OCI-LY7 (cell line): ENCODE data around the gene CHST10. TPM values are rescaled to one million over a fixed set of nuclear protein-coding genes. Genes with fewer than 3 reads are reported as not detected.
"Not testable (repeated sequence)": the region's sequence is repeated elsewhere in the genome, so short reads cannot be mapped to it uniquely, and the experiment has no call there.

ENCODE experiments used
- BruUV-seq: library from RNA; stranded (reverse); fragments of 400-500 nt; replicated peaks from 2 replicates; lab custom pipeline; 2021; lab: Mats Ljungman, UMichigan
- CTCF ChIA-PET: fragments of 300-600 bp; sonication (Branson Sonifier 250); formaldehyde crosslinking; loops from one replicate; lab custom pipeline; 2022; ENCODE audit warnings: antibody characterized with exemption; ENCODE audit not compliant: unreplicated experiment; lab: Charles Lee
- POLR2A ChIA-PET: fragments of 300-600 bp; sonication (Branson Sonifier 250); formaldehyde crosslinking; loops from one replicate; lab custom pipeline; 2022; ENCODE audit warnings: antibody characterized with exemption; lab: Charles Lee
- DNase-seq: peaks from one replicate; pipeline ENCODE4 v3.0.0-alpha.2; 2015; ENCODE audit warnings: low spot score
- H2AFZ ChIP-seq: fragments of 200-600 bp; sonication (generic), shearing (Covaris generic); 2 replicates; pipeline ENCODE4 v1.6.1; 2014; ENCODE audit warnings: mild to moderate bottlenecking, antibody characterized with exemption, low read length, moderate library complexity
- H3K27ac ChIP-seq: fragments of 200-600 bp; sonication (generic); 2 replicates; pipeline ENCODE4 v1.5.1; 2014; ENCODE audit warnings: mixed run types, low read depth, mild to moderate bottlenecking, moderate library complexity, low read length, inconsistent platforms; ENCODE audit not compliant: poor library complexity, severe bottlenecking
- H3K36me3 ChIP-seq: fragments of 200-600 bp; sonication (generic); 2 replicates; pipeline ENCODE4 v1.6.1; 2014; ENCODE audit warnings: mild to moderate bottlenecking, antibody characterized with exemption, low read length, moderate library complexity, mixed read lengths; ENCODE audit not compliant: insufficient read depth
- H3K4me1 ChIP-seq: fragments of 200-600 bp; sonication (generic); 2 replicates; pipeline ENCODE4 v1.5.1; 2014; ENCODE audit warnings: mild to moderate bottlenecking, low read length; ENCODE audit not compliant: insufficient read depth, poor library complexity, severe bottlenecking
- H3K4me2 ChIP-seq: fragments of 200-600 bp; sonication (generic); 2 replicates; pipeline ENCODE4 v1.6.1; 2014; ENCODE audit warnings: mild to moderate bottlenecking, low read length
- H3K4me3 ChIP-seq: fragments of 200-600 bp; sonication (generic); 2 replicates; pipeline ENCODE4 v1.5.1; 2014; ENCODE audit warnings: mild to moderate bottlenecking, low read depth, low read length; ENCODE audit not compliant: poor library complexity, severe bottlenecking
- H3K79me2 ChIP-seq: fragments of 200-600 bp; sonication (generic); 2 replicates; pipeline ENCODE4 v1.6.1; 2016; ENCODE audit warnings: low read depth, mild to moderate bottlenecking, low read length, moderate library complexity, mixed read lengths; ENCODE audit not compliant: insufficient read depth
- H3K9me2 ChIP-seq: fragments of 200-600 bp; sonication (generic); 2 replicates; pipeline ENCODE4 v1.6.1; 2016; ENCODE audit warnings: mild to moderate bottlenecking, low read length, mixed read lengths; ENCODE audit not compliant: insufficient read depth
- H3K9me3 ChIP-seq: fragments of 200-600 bp; sonication (generic); 2 replicates; pipeline ENCODE4 v1.6.1; 2014; ENCODE audit warnings: mild to moderate bottlenecking, mixed run types, low read length, mixed read lengths
- H4K20me1 ChIP-seq: fragments of 200-600 bp; sonication (generic); 2 replicates; pipeline ENCODE4 v1.6.1; 2014; ENCODE audit warnings: mild to moderate bottlenecking, antibody characterized with exemption, low read length, moderate library complexity, mixed read lengths; ENCODE audit not compliant: insufficient read depth
- EZH2phosphoT487 ChIP-seq: fragments of 200-600 bp; sonication (generic); IDR thresholded peaks from 2 replicates; pipeline ENCODE4 v1.6.1; 2018; ENCODE audit warnings: low read depth, borderline replicate concordance, mild to moderate bottlenecking, mixed run types, antibody characterized with exemption, low read length, moderate library complexity, mixed read lengths
- intact Hi-C: fragments of 100-400 bp; cut with micrococcal nuclease; formaldehyde crosslinking; loops from one replicate; pipeline ENCODE4 v1.10.0; 2022; ENCODE audit not compliant: unreplicated experiment
- total RNA-seq, 2 experiments: library from RNA; depleted of rRNA in 1 of 2; stranded (reverse); fragments of >200 nt in 1 of 2; shearing (Covaris generic) in 1 of 2; gene quantifications; 2 replicates each; pipeline ENCODE4 v1.2.3, GENCODE V29; 2014 to 2022
- TF ChIP-seq, protein P1 (sequence below): fragments of 200-600 bp; sonication (generic); conservative IDR thresholded peaks from 2 replicates; pipeline ENCODE4 v1.5.1; 2014; ENCODE audit warnings: mild to moderate bottlenecking, antibody characterized with exemption, low read length, moderate library complexity, mixed read lengths

CHST10 gene
- total RNA-seq, 2 experiments from 2014 or later = 15.0 to 19.1 TPM

DNA sequence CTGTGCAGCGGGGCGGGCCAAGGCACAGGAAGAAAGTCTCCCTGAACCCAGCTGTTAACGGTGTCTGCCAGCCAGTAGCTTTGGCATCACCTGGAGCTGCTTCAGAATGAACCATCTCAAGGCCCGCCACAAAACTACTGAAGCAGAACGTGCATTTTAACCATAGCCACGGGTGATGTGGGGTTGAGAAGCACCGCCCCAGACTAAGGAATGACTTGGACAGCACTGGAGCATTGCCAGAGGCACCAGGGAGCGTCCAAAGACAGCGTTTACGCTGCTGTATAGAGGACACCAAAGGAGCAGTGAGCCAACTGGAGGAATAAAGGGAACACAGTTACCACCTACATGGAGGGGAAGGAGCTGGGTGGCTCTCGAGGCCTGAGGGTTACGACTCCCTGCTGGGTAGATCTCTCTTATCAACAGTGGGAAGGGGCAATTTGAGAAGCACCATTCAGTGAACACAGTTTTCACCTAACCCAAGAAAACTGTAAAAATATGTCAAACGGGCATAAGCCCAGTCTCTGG is 66.7 kb downstream of the CHST10 start:
- Histone ChIP-seq H3K27ac (no peak overlapping the region), H3K9me2 (no peaks in the 10 kb centered on the region), H3K4me3 (no peak overlapping the region), H3K9me3 (no peaks in the 10 kb centered on the region), H4K20me1 (no peaks in the 10 kb centered on the region), H3K4me2 (no peak overlapping the region), H2AFZ (no peak overlapping the region), H3K36me3 (no peaks in the 10 kb centered on the region), H3K4me1 (no peaks in the 10 kb centered on the region), H3K79me2 (no peaks in the 10 kb centered on the region)
- intact Hi-C loops = no loop called here
- POLR2A ChIA-PET = no interaction called here
- no peak for TF ChIP-seq EZH2phosphoT487
- TF ChIP-seq, protein P1, sequence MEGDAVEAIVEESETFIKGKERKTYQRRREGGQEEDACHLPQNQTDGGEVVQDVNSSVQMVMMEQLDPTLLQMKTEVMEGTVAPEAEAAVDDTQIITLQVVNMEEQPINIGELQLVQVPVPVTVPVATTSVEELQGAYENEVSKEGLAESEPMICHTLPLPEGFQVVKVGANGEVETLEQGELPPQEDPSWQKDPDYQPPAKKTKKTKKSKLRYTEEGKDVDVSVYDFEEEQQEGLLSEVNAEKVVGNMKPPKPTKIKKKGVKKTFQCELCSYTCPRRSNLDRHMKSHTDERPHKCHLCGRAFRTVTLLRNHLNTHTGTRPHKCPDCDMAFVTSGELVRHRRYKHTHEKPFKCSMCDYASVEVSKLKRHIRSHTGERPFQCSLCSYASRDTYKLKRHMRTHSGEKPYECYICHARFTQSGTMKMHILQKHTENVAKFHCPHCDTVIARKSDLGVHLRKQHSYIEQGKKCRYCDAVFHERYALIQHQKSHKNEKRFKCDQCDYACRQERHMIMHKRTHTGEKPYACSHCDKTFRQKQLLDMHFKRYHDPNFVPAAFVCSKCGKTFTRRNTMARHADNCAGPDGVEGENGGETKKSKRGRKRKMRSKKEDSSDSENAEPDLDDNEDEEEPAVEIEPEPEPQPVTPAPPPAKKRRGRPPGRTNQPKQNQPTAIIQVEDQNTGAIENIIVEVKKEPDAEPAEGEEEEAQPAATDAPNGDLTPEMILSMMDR = no peak
- no TSS peak for BruUV-seq
- DNase-seq = no peak
- CTCF ChIA-PET = interaction anchor here (0.5 kb wide), 1 partner anchor 820 kb away, joined by 3 read pairs; no protein-coding TSS in a partner anchor

DNA sequence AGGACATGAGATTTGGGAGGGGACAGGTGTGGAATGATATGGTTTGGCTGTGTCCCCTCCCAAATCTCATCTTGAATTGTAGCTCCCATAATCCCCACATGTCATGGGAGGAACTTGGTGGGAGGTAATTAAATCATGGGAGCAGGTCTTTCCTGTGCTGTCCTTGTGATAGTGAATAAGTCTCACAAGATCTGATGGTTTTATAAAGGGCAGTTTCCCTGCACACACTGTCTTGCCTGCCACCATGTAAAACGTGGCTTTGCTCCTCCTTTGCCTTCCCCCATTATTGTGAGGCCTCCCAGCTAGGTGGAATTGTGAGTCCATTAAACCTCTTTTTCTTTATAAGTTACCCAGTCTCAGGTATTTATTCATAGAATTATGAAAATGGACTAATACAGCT is 72.3 kb downstream of the CHST10 start:
- H3K4me2 ChIP-seq, BruUV-seq, H3K79me2 ChIP-seq, H3K27ac ChIP-seq, H3K4me1 ChIP-seq, H3K4me3 ChIP-seq, DNase-seq, POLR2A ChIA-PET, CTCF ChIA-PET, H3K36me3 ChIP-seq, intact Hi-C loops, H3K9me3 ChIP-seq, H3K9me2 ChIP-seq, H4K20me1 ChIP-seq, H2AFZ ChIP-seq: not testable (repeated sequence)

DNA sequence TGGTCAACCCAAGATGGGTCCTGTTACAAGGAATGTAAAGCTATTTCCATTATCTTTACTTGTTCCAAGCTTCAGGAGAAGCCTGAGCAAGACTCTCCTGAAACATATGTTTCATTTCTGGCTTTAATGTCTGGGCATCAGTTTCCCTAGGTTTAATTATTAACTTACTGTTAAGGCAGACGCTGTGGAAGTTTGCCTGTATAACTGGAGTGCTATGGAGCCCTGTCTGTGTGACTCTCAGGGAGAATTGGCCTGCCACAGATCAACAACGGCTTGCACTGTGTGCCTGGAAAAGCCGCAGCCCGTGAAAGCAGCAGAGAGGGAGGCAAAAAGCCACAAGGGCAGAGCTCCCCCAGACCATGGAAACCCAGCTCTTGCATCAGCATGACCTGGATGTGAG is 73.0 kb downstream of the CHST10 start:
- no peaks in the 10 kb centered on the region for H3K79me2 ChIP-seq
- ChIA-PET CTCF (no interaction called here), POLR2A (no interaction called here)
- intact Hi-C loops = no loop called here
- no peak overlapping the region for H3K4me3 ChIP-seq
- H3K36me3 ChIP-seq = no peaks in the 10 kb centered on the region
- no TSS peak for BruUV-seq
- H3K27ac ChIP-seq = no peak overlapping the region
- H2AFZ ChIP-seq = no peak overlapping the region
- H3K9me2 ChIP-seq = no peaks in the 10 kb centered on the region
- DNase-seq = no peak
- H3K4me2 ChIP-seq = no peak overlapping the region
- no peaks in the 10 kb centered on the region for H3K9me3 ChIP-seq
- no peaks in the 10 kb centered on the region for H4K20me1 ChIP-seq
- no peak for TF ChIP-seq EZH2phosphoT487
- TF ChIP-seq, protein P1 = no peak
- H3K4me1 ChIP-seq = no peaks in the 10 kb centered on the region

DNA sequence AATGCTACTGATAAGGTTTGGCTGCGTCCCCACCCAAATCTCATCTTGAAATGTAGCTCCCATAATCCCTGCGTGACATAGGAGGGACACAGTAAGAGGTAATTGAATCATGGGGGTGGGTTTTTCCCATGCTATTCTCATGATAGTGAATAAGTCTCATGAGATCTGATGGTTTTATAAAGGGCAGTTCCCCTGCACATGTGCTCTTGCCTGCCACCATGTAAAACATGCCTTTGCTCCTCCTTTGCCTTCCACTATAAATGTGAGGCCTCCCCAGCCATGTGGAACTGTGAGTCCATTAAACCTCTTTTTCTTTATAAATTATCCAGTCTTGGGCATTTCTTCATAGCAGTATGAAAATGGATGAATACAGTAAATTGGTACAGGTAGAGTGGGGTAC is 75.0 kb downstream of the CHST10 start:
- H3K9me3 ChIP-seq, H3K4me2 ChIP-seq, intact Hi-C loops, H2AFZ ChIP-seq, H3K36me3 ChIP-seq, H3K4me3 ChIP-seq, H3K79me2 ChIP-seq, POLR2A ChIA-PET, H3K9me2 ChIP-seq, BruUV-seq, H3K4me1 ChIP-seq, DNase-seq, CTCF ChIA-PET, H4K20me1 ChIP-seq, H3K27ac ChIP-seq: not testable (repeated sequence)
